CD4-positive, alpha-beta T cell treated with Interferon alpha-2 for 1 hour (primary cell): ENCODE measurements around the gene NASP.

ENCODE experiments used
- DNase-seq, 2 donors: peaks; one replicate each; pipeline ENCODE4 v3.0.0-alpha.2; 2020 to 2022

The NASP gene

GRCh38 chr1:45621501-45621836, 37.6 kb downstream of the NASP start:
- DNase-seq: no peak

GRCh38 chr1:45621895-45622523, 38.2 kb downstream of the NASP start:
- no peak for DNase-seq

- DNase-seq: no peak
Measured at GRCh38 chr1:45622524-45623394, 38.9 kb downstream of the NASP start.

- DNase-seq: no peak
Measured at GRCh38 chr1:45623972-45624371, 40.1 kb downstream of the NASP start, which contains the start of gene CCDC17. TSS of gene CCDC17 (minus strand) at chr1:45624054. CDS start at chr1:45623909, 145 bp downstream.

GRCh38 chr1:45629035-45629434, 45.2 kb downstream of the NASP start:
- DNase-seq: no peak

GRCh38 chr1:45630429-45630828, 46.6 kb downstream of the NASP start:
- no peak for DNase-seq

- no peak for DNase-seq
Measured at GRCh38 chr1:45635211-45635610, 51.4 kb downstream of the NASP start.

- no peak for DNase-seq
Measured at GRCh38 chr1:45640293-45640692, 56.5 kb downstream of the NASP start.

GRCh38 chr1:45643321-45643720, 59.5 kb downstream of the NASP start:
- no peak for DNase-seq

GRCh38 chr1:45643978-45644377, 60.1 kb downstream of the NASP start:
- DNase-seq: no peak

GRCh38 chr1:45644661-45645060, 60.8 kb downstream of the NASP start:
- DNase-seq: no peak

GRCh38 chr1:45647248-45648021, 63.6 kb downstream of the NASP start:
- peak in 1 of 2 donors; percentile 7 for DNase-seq

GRCh38 chr1:45654540-45655280, 70.9 kb downstream of the NASP start:
- DNase-seq: no peak

GRCh38 chr1:45656573-45657226, 72.9 kb downstream of the NASP start:
- no peak for DNase-seq

GRCh38 chr1:45658171-45658570, 74.3 kb downstream of the NASP start:
- DNase-seq: no peak

GRCh38 chr1:45659222-45659621, 75.4 kb downstream of the NASP start:
- DNase-seq: no peak

GRCh38 chr1:45660336-45660735, 76.5 kb downstream of the NASP start:
- DNase-seq: no peak

GRCh38 chr1:45666836-45667235, 83.0 kb downstream of the NASP start:
- DNase-seq: no peak

- no peak for DNase-seq
Measured at GRCh38 chr1:45667321-45668111, 83.7 kb downstream of the NASP start.
